HepG2 (cell line): Measurements from ENCODE around the gene CNRIP1. TPM values are rescaled to one million over a fixed set of nuclear protein-coding genes. Genes with fewer than 3 reads are reported as not detected.

Source experiments
- CEBPG ChIP-seq: IDR thresholded peaks from 2 replicates; pipeline ENCODE4 v1.6.1; 2016
- KAT2B ChIP-seq: fragments of 150-350 bp; IDR thresholded peaks from 2 replicates; pipeline ENCODE4 v1.6.1; 2014; ENCODE audit warnings: low read depth, low read length, borderline replicate concordance
- KDM2A ChIP-seq: sonication (generic); formaldehyde crosslinking; IDR thresholded peaks from 2 replicates; pipeline ENCODE4 v1.4.0; 2020; ENCODE audit warnings: low read depth, missing genetic modification reagents, borderline replicate concordance
- MTF2 ChIP-seq: sonication (generic); formaldehyde crosslinking; IDR thresholded peaks from 2 replicates; pipeline ENCODE4 v1.5.0; 2020; ENCODE audit warnings: missing genetic modification reagents, borderline replicate concordance
- ZNF292 ChIP-seq: sonication (generic); formaldehyde crosslinking; IDR thresholded peaks from 2 replicates; pipeline ENCODE4 v1.8.1; 2022; ENCODE audit warnings: mild to moderate bottlenecking, low read depth, missing genetic modification reagents, borderline replicate concordance
- ZNF343 ChIP-seq: sonication (generic); formaldehyde crosslinking; IDR thresholded peaks from 2 replicates; pipeline ENCODE4 v1.4.0; 2020; ENCODE audit warnings: mild to moderate bottlenecking, missing genetic modification reagents
- ZNF558 ChIP-seq: sonication (generic); formaldehyde crosslinking; IDR thresholded peaks from 2 replicates; pipeline ENCODE4 v1.9.0; 2022; ENCODE audit warnings: mild to moderate bottlenecking, missing genetic modification reagents, borderline replicate concordance
- polyA plus RNA-seq, 8 experiments: library from polyadenylated mRNA; depleted of rRNA in 3 of 8; stranded (reverse) in 7 of 8; unstranded in 1 of 8; fragments of >200 nt; fragmentation: Illumina TruSeq in 4 of 8; extraction: Trizol in 4 of 8; gene quantifications; 2 replicates each; pipeline versions ENCODE4 v1.2.1 to v1.2.3, GENCODE V29; 2011 to 2016; ENCODE audit warnings: low read depth in 4 of 8, missing spikeins in 1 of 8, mixed read lengths in 1 of 8; ENCODE audit not compliant: insufficient read depth in 1 of 8
- total RNA-seq, 5 experiments: library from RNA; depleted of rRNA; stranded (reverse); fragments of >200 nt; fragmentation: Illumina TruSeq; extraction: Trizol; gene quantifications; 2 replicates each; pipeline ENCODE4 v1.2.3, GENCODE V29; 2016; ENCODE audit warnings: low read depth in 1 of 5
- TF ChIP-seq, protein P1 (sequence below): IDR thresholded peaks from 2 replicates; pipeline ENCODE4 v1.6.1; 2016; ENCODE audit warnings: mild to moderate bottlenecking, missing biosample characterization, missing genetic modification reagents
- TF ChIP-seq, protein P2 (sequence below): sonication (generic); formaldehyde crosslinking; conservative IDR thresholded peaks from 2 replicates; pipeline ENCODE4 v1.8.1; 2023; ENCODE audit warnings: missing genetic modification reagents
- TF ChIP-seq, protein P3 (sequence below): sonication (generic); formaldehyde crosslinking; IDR thresholded peaks from 2 replicates; pipeline ENCODE4 v1.4.0; 2020; ENCODE audit warnings: mild to moderate bottlenecking, missing genetic modification reagents
- TF ChIP-seq, protein P4 (sequence below), 2 experiments: sonication (generic) in 1 of 2; formaldehyde crosslinking in 1 of 2; IDR thresholded peaks; 2 replicates each; pipeline versions ENCODE4 v1.5.1 to v1.6.1; 2011 to 2020; ENCODE audit warnings: borderline replicate concordance in 1 of 2, low read depth in 1 of 2, low read length in 1 of 2, mild to moderate bottlenecking in 1 of 2, missing genetic modification reagents in 1 of 2, moderate library complexity in 1 of 2
- TF ChIP-seq, protein P5 (sequence below): sonication (generic); formaldehyde crosslinking; IDR thresholded peaks from 2 replicates; pipeline ENCODE4 v1.4.0; 2020; ENCODE audit warnings: missing genetic modification reagents

Gene CNRIP1
- total and polyA plus RNA-seq, 2 of the 13 experiments (the other 11 are each of a cell fraction or from before 2014, with no cell fraction given) = not detected

DNA sequence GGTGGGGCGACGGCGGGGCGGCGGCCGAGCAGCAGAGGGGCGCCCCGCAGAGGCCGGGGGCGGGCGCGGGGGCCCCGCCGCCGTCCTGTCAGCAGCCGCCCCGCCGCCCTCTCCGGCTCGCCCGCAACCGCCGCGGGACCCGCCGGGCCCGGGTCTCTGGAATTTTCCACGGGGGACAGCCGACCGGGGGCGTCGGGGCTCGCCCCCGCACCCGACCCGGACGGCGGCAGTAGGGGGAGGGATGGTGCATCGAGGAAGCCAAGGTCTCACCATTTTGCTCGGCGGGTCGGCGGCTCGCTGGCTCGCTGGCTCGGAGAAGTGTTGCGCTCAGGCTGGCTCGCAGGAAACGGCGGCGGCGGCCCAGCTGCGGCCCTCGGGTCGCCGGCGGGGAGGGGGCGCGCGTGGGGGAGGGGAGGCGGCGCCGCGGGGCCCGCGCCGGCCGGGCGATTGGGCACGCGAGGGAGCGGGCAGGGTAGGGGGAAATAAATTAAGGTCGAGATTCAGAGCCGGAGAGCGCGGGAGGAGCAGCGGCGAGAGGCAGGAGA, 67.8 kb downstream of the CNRIP1 start (continued):
- TF ChIP-seq KAT2B (no peak), ZNF343 (CRISPR knock-in tag) (no peak), CEBPG (CRISPR knock-in tag) (no peak), KDM2A (no peak), ZNF292 (CRISPR knock-in tag) (no peak), MTF2 (no peak), ZNF558 (CRISPR knock-in tag) (0 out of 2 replicates have a peak, but pooled peaks have one; percentile 9)
- TF ChIP-seq, protein P1, sequence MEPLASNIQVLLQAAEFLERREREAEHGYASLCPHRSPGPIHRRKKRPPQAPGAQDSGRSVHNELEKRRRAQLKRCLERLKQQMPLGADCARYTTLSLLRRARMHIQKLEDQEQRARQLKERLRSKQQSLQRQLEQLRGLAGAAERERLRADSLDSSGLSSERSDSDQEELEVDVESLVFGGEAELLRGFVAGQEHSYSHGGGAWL = no peak
- TF ChIP-seq, protein P2, sequence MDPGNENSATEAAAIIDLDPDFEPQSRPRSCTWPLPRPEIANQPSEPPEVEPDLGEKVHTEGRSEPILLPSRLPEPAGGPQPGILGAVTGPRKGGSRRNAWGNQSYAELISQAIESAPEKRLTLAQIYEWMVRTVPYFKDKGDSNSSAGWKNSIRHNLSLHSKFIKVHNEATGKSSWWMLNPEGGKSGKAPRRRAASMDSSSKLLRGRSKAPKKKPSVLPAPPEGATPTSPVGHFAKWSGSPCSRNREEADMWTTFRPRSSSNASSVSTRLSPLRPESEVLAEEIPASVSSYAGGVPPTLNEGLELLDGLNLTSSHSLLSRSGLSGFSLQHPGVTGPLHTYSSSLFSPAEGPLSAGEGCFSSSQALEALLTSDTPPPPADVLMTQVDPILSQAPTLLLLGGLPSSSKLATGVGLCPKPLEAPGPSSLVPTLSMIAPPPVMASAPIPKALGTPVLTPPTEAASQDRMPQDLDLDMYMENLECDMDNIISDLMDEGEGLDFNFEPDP (CRISPR knock-in tag) = no peak
- TF ChIP-seq, protein P3, sequence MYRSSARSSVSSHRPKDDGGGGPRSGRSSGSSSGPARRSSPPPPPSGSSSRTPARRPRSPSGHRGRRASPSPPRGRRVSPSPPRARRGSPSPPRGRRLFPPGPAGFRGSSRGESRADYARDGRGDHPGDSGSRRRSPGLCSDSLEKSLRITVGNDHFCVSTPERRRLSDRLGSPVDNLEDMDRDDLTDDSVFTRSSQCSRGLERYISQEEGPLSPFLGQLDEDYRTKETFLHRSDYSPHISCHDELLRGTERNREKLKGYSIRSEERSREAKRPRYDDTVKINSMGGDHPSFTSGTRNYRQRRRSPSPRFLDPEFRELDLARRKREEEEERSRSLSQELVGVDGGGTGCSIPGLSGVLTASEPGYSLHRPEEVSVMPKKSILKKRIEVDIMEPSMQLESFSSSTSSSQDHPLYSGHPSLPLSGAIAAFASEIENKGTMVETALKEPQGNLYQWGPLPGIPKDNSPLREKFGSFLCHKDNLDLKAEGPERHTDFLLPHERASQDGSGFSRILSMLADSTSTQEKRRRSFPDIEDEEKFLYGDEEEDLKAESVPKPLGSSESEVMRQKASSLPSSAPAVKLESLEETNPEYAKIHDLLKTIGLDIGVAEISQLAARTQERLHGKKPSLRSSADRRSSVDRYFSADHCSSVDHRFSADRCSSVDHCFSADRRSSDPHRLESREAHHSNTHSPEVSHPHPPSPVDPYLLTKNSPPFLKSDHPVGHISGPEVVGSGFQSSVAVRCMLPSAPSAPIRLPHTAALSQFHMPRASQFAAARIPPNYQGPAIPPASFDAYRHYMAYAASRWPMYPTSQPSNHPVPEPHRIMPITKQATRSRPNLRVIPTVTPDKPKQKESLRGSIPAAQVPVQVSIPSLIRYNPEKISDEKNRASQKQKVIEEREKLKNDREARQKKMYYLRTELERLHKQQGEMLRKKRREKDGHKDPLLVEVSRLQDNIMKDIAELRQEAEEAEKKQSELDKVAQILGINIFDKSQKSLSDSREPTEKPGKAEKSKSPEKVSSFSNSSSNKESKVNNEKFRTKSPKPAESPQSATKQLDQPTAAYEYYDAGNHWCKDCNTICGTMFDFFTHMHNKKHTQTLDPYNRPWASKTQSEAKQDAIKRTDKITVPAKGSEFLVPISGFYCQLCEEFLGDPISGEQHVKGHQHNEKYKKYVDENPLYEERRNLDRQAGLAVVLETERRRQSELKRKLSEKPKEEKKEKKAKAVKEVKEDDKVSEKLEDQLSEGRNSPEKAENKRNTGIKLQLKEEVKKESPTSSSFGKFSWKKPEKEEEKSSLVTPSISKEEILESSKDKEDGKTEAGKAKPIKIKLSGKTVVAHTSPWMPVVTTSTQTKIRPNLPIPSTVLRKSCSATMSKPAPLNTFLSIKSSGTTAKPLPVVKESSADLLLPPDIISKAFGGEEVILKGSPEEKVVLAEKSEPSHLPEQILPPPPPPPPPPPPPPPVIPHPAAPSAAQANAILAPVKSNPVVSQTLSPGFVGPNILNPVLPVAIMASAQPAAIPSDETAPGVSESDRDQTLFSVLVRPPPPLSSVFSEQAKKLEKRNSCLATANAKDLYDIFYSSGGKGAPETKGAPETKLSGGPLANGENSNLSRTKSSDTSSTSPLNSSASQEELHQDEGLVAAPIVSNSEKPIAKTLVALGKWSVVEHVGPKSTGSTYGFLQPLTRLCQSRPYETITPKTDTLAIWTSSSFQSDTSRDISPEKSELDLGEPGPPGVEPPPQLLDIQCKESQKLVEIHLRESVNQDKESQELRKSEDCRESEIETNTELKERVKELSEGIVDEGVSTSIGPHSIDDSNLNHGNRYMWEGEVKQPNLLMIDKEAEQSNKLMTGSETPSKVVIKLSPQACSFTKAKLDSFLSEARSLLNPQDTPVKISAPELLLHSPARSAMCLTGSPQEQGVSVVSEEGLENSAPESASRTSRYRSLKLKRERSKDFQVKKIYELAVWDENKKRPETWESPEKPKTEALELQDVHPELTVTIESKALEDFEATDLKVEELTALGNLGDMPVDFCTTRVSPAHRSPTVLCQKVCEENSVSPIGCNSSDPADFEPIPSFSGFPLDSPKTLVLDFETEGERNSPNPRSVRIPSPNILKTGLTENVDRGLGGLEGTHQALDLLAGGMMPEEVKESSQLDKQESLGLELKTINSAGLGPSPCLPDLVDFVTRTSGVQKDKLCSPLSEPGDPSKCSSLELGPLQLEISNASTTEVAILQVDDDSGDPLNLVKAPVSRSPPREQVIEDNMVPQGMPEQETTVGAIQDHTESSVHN = no peak
- TF ChIP-seq, protein P4, sequence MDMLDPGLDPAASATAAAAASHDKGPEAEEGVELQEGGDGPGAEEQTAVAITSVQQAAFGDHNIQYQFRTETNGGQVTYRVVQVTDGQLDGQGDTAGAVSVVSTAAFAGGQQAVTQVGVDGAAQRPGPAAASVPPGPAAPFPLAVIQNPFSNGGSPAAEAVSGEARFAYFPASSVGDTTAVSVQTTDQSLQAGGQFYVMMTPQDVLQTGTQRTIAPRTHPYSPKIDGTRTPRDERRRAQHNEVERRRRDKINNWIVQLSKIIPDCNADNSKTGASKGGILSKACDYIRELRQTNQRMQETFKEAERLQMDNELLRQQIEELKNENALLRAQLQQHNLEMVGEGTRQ (IDR thresholded peaks at IDR 0.05; ENCODE audit: low read depth, low read length) = no peak
- TF ChIP-seq, protein P4 (CRISPR knock-in tag; IDR thresholded peaks at IDR 0.05; ENCODE audit: borderline replicate concordance) = no peak
- TF ChIP-seq, protein P5, sequence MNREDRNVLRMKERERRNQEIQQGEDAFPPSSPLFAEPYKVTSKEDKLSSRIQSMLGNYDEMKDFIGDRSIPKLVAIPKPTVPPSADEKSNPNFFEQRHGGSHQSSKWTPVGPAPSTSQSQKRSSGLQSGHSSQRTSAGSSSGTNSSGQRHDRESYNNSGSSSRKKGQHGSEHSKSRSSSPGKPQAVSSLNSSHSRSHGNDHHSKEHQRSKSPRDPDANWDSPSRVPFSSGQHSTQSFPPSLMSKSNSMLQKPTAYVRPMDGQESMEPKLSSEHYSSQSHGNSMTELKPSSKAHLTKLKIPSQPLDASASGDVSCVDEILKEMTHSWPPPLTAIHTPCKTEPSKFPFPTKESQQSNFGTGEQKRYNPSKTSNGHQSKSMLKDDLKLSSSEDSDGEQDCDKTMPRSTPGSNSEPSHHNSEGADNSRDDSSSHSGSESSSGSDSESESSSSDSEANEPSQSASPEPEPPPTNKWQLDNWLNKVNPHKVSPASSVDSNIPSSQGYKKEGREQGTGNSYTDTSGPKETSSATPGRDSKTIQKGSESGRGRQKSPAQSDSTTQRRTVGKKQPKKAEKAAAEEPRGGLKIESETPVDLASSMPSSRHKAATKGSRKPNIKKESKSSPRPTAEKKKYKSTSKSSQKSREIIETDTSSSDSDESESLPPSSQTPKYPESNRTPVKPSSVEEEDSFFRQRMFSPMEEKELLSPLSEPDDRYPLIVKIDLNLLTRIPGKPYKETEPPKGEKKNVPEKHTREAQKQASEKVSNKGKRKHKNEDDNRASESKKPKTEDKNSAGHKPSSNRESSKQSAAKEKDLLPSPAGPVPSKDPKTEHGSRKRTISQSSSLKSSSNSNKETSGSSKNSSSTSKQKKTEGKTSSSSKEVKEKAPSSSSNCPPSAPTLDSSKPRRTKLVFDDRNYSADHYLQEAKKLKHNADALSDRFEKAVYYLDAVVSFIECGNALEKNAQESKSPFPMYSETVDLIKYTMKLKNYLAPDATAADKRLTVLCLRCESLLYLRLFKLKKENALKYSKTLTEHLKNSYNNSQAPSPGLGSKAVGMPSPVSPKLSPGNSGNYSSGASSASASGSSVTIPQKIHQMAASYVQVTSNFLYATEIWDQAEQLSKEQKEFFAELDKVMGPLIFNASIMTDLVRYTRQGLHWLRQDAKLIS (CRISPR knock-in tag) = no peak
